PC-3 (cell line): ENCODE measurements around the gene COL3A1. TPM values are rescaled to one million over a fixed set of nuclear protein-coding genes. Genes with fewer than 3 reads are reported as not detected.

ENCODE experiments used
- ATAC-seq: fragments of 200-7000 bp; cut with Tn5 transposase; 2 replicates; pipeline ENCODE4 v1.9.1; 2020; ENCODE audit warnings: mild to moderate bottlenecking, moderate library complexity
- BruUV-seq: library from RNA; stranded (reverse); fragments of 400-500 nt; replicated peaks from 2 replicates; lab custom pipeline; 2021; lab: Mats Ljungman, UMichigan
- CTCF ChIA-PET: fragments of 300-600 bp; sonication (Branson Sonifier 250); formaldehyde crosslinking; loops from one replicate; lab custom pipeline; 2022; ENCODE audit warnings: antibody characterized with exemption; lab: Charles Lee
- POLR2A ChIA-PET: fragments of 300-600 bp; sonication (Branson Sonifier 250); formaldehyde crosslinking; loops from one replicate; lab custom pipeline; 2022; ENCODE audit warnings: antibody characterized with exemption; ENCODE audit not compliant: unreplicated experiment; lab: Charles Lee
- DNase-seq: peaks from one replicate; pipeline ENCODE4 v3.0.0-alpha.2; 2015
- H2AFZ ChIP-seq: fragments of 300-600 bp; sonication (generic); 2 replicates; pipeline ENCODE4 v1.6.0; 2016; ENCODE audit warnings: antibody characterized with exemption, low read length
- H3F3A ChIP-seq: fragments of 300-600 bp; sonication (generic); one replicate; pipeline ENCODE4 v1.6.0; 2017; ENCODE audit warnings: antibody characterized with exemption, low read length, control low read depth, mild to moderate bottlenecking; ENCODE audit not compliant: unreplicated experiment
- H3K27ac ChIP-seq: fragments of 300-600 bp; sonication (generic); 2 replicates; pipeline ENCODE4 v1.5.1; 2016; ENCODE audit warnings: mild to moderate bottlenecking, low read length
- H3K27me3 ChIP-seq: fragments of 300-600 bp; sonication (generic); 2 replicates; pipeline ENCODE4 v1.6.1; 2016; ENCODE audit warnings: low read length, mixed read lengths
- H3K36me3 ChIP-seq: fragments of 300-600 bp; sonication (generic); 2 replicates; pipeline ENCODE4 v1.6.1; 2016; ENCODE audit warnings: low read depth, mixed run types, low read length, mixed read lengths
- H3K4me1 ChIP-seq: fragments of 300-600 bp; sonication (generic); 2 replicates; pipeline ENCODE4 v1.5.1; 2016; ENCODE audit warnings: low read length; ENCODE audit not compliant: insufficient read depth
- H3K4me2 ChIP-seq: fragments of 300-600 bp; sonication (generic); 2 replicates; pipeline ENCODE4 v1.6.0; 2016; ENCODE audit warnings: low read length
- H3K4me3 ChIP-seq: fragments of 300-600 bp; sonication (generic); 2 replicates; pipeline ENCODE4 v1.5.1; 2016; ENCODE audit warnings: mild to moderate bottlenecking, low read length, mixed read lengths
- H3K79me2 ChIP-seq: fragments of 300-600 bp; sonication (generic); 2 replicates; pipeline ENCODE4 v1.6.1; 2017; ENCODE audit warnings: low read length, mixed read lengths
- H3K9ac ChIP-seq: fragments of 300-600 bp; sonication (generic); 2 replicates; pipeline ENCODE4 v1.6.0; 2016; ENCODE audit warnings: mild to moderate bottlenecking, low read length
- H3K9me2 ChIP-seq: fragments of 300-600 bp; sonication (generic); replicated peaks from 2 replicates; pipeline ENCODE4 v1.6.1; 2016; ENCODE audit warnings: mixed run types, low read length, mixed read lengths
- H3K9me3 ChIP-seq: fragments of 300-600 bp; sonication (generic); 2 replicates; pipeline ENCODE4 v1.6.1; 2016; ENCODE audit warnings: low read length, mixed read lengths
- H4K20me1 ChIP-seq: fragments of 300-600 bp; sonication (generic); 2 replicates; pipeline ENCODE4 v1.6.1; 2016; ENCODE audit warnings: low read length, mixed read lengths
- CTCF ChIP-seq: fragments of 300-600 bp; sonication (generic); conservative IDR thresholded peaks from 2 replicates; pipeline ENCODE4 v1.5.1; 2017; ENCODE audit warnings: antibody characterized with exemption, low read depth, mild to moderate bottlenecking, low read length
- EZH2 ChIP-seq: fragments of 300-600 bp; sonication (generic); IDR thresholded peaks from one replicate; pipeline ENCODE4 v1.6.1; 2017; ENCODE audit warnings: antibody characterized with exemption, mild to moderate bottlenecking, low read length; ENCODE audit not compliant: unreplicated experiment
- EZH2phosphoT487 ChIP-seq: fragments of 300-600 bp; sonication (generic); IDR thresholded peaks from 2 replicates; pipeline ENCODE4 v1.6.1; 2018; ENCODE audit warnings: mild to moderate bottlenecking, antibody characterized with exemption, low read length, borderline replicate concordance
- intact Hi-C: fragments of 100-400 bp; cut with micrococcal nuclease; formaldehyde crosslinking; loops from 2 replicates; pipeline ENCODE4 v1.9.0; 2023
- total RNA-seq: library from RNA; depleted of rRNA; stranded (reverse); fragments of >200 nt; gene quantifications from 2 replicates; pipeline ENCODE4 v1.2.3, GENCODE V29; 2014

Gene COL3A1
- total RNA-seq, 1 experiment from 2014 or later, result 0.36 TPM

GRCh38 chr2:188964976-188965546 lies 9.1 kb upstream of the COL3A1 start:
- Histone ChIP-seq H2AFZ (no peak overlapping the region), H3K4me1 (no peaks in the 10 kb centered on the region), H3K9me3 (no peaks in the 10 kb centered on the region), H3K36me3 (no peaks in the 10 kb centered on the region), H3K4me3 (no peak overlapping the region), H3K4me2 (no peak overlapping the region), H3K79me2 (no peaks in the 10 kb centered on the region), H4K20me1 (no peaks in the 10 kb centered on the region), H3K27ac (no peak overlapping the region), H3K9ac (no peak overlapping the region), H3K27me3 (no peaks in the 10 kb centered on the region), H3K9me2 (no peaks in the 10 kb centered on the region), H3F3A (no peaks in the 10 kb centered on the region)
- TF ChIP-seq EZH2 (no peak), CTCF (no peak), EZH2phosphoT487 (no peak)
- intact Hi-C loops, result no loop called here
- ChIA-PET POLR2A (no interaction called here), CTCF (no interaction called here)
- DNase-seq, result no peak
- BruUV-seq, result no TSS peak
- no peak for ATAC-seq

GRCh38 chr2:188965563-188965962 lies 8.6 kb upstream of the COL3A1 start:
- no TSS peak for BruUV-seq
- DNase-seq (no peak), ATAC-seq (no peak)
- no peaks in the 10 kb centered on the region for H3K9me2 ChIP-seq
- H3F3A ChIP-seq, result no peaks in the 10 kb centered on the region
- ChIA-PET CTCF (no interaction called here), POLR2A (no interaction called here)
- intact Hi-C loops, result no loop called here
- TF ChIP-seq EZH2phosphoT487 (no peak), EZH2 (no peak), CTCF (no peak)
- no peak overlapping the region for H2AFZ ChIP-seq
- no peak overlapping the region for H3K4me2 ChIP-seq
- H3K4me3 ChIP-seq, result no peak overlapping the region
- no peaks in the 10 kb centered on the region for H3K36me3 ChIP-seq
- H3K27me3 ChIP-seq, result no peaks in the 10 kb centered on the region
- H3K9me3 ChIP-seq, result no peaks in the 10 kb centered on the region
- no peak overlapping the region for H3K9ac ChIP-seq
- H4K20me1 ChIP-seq, result no peaks in the 10 kb centered on the region
- H3K79me2 ChIP-seq, result no peaks in the 10 kb centered on the region
- H3K27ac ChIP-seq, result no peak overlapping the region
- no peaks in the 10 kb centered on the region for H3K4me1 ChIP-seq

- Histone ChIP-seq H3K4me2 (no peak overlapping the region), H3K79me2 (no peaks in the 10 kb centered on the region), H3K4me3 (no peak overlapping the region), H3K9me3 (no peaks in the 10 kb centered on the region), H3K9me2 (no peaks in the 10 kb centered on the region), H2AFZ (no peak overlapping the region), H3K9ac (no peak overlapping the region), H3K27me3 (no peaks in the 10 kb centered on the region), H3K4me1 (no peaks in the 10 kb centered on the region), H3F3A (no peaks in the 10 kb centered on the region), H3K27ac (no peak overlapping the region), H4K20me1 (no peaks in the 10 kb centered on the region), H3K36me3 (no peaks in the 10 kb centered on the region)
- ATAC-seq, result no peak
- CTCF ChIA-PET, result interaction anchor here (1.1 kb wide), 1 partner anchor 11 kb away, joined by 5 read pairs; no protein-coding TSS in a partner anchor
- DNase-seq, result no peak
- intact Hi-C loops, result no loop called here
- POLR2A ChIA-PET, result no interaction called here
- no TSS peak for BruUV-seq
- TF ChIP-seq EZH2 (no peak), EZH2phosphoT487 (no peak), CTCF (no peak)
Observed at GRCh38 chr2:188966079-188966571, 8.0 kb upstream of the COL3A1 start.
